Measurements from ENCODE around the gene LRMDA.

Gene LRMDA

DNA sequence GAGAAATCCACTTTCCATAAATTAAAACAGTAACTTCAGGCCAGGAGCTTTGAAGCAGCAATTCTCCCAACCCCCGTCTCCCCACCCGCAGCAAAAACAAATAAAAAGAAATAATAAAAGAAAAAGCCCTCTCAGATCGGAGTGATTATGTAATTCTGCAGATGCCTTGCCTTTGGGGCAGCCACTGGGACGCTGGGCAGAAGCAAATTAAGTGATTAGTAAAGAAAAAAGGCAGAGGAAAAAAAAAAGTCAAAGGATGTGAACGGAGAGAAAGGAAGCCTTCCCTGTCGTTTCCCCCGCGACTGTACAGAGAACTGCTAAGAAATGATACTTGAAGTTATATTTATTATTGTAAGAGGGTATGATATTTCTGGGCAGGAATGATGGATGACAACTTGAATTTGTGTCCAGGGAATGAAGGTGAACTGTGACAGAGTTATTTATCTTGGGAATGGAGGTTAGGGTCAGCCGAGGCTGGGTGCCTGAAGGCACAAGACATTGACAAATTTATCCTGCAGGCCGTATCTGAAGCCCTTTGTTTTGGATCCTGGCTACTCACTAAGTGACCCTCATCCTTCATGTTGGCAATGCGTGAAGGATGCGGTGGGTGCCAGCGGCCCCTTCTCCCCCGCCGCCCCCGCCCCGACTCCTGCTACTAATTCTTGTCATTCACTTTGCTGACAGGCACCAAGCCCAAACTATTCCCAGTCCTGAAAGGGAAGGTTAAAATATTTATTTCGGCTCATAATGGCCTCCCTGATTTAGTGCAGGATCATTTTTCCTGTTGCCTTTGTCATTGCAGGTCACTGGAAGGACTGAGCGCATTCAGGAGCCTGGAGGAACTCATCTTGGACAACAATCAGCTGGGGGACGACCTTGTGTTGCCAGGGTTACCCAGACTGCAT lies 604.0 kb downstream of the LRMDA start:
- H3K27me3 ChIP-seq (ENCODE audit: control insufficient read depth, insufficient read depth, low read length), result no peaks in the 10 kb centered on the region
- peaks cover 31% of the 10 kb centered on the region for H3K9me3 ChIP-seq (ENCODE audit: control insufficient read depth, insufficient read depth, low read depth, low read length)
- H3K27ac ChIP-seq (ENCODE audit: low read depth, low read length), result no peak overlapping the region
- H3K4me1 ChIP-seq (ENCODE audit: control insufficient read depth, insufficient read depth, low read length), result peaks cover 12% of the 10 kb centered on the region; the same call in 1 of the 2 replicates
- H3K9ac ChIP-seq (ENCODE audit: low read length), result no peak overlapping the region
- no peaks in the 10 kb centered on the region; the same call in 1 of the 2 replicates for H3K36me3 ChIP-seq (ENCODE audit: control insufficient read depth, insufficient read depth, low read length)
- no peak overlapping the region for H3K4me3 ChIP-seq (ENCODE audit: low read depth, low read length)

DNA sequence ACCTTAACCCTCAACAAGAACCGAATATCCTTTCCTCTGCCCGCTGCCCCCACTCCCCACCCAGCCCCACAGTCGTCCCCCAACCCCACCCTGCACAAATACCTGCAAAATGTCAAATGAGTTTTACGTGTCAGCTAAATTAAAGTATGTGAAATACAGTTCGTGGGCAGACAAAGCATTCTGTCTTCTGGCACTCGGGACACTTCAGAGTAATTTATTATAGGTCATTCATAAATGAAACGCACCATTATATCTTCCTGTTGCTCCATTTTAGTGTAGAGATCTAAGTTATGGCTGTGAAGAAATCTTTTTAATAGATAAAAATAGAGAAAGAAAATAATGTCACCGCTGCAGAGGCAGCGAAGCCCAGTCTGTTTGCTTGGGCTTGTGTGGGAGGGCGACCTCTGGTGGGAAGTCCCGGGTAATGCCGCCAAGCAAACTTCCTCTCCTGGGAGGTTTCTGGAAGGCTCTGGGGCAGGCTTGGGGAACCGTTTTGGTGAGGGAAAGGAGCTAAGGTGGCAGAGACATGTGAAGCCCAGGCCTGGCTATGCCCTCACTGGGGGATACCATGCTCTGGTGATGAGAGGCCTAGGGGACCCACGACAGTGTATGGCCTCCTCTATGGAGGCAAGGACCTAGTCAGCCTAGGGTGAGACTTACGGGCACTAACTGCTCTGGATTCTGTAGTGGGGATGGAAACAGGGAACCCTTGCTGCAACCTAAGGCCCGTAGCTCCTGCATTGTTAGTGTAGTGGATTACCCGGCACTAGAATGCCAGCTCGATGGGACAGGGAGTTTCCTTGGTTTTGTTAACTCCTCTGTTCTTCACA lies 604.9 kb downstream of the LRMDA start:
- H3K9me3 ChIP-seq (ENCODE audit: control insufficient read depth, insufficient read depth, low read depth, low read length), result peaks cover 34% of the 10 kb centered on the region
- no peak overlapping the region for H3K9ac ChIP-seq (ENCODE audit: low read length)
- peaks cover 12% of the 10 kb centered on the region; the same call in 1 of the 2 replicates for H3K4me1 ChIP-seq (ENCODE audit: control insufficient read depth, insufficient read depth, low read length)
- no peak overlapping the region for H3K4me3 ChIP-seq (ENCODE audit: low read depth, low read length)
- no peaks in the 10 kb centered on the region; the same call in 1 of the 2 replicates for H3K36me3 ChIP-seq (ENCODE audit: control insufficient read depth, insufficient read depth, low read length)
- no peak overlapping the region for H3K27ac ChIP-seq (ENCODE audit: low read depth, low read length)
- no peaks in the 10 kb centered on the region for H3K27me3 ChIP-seq (ENCODE audit: control insufficient read depth, insufficient read depth, low read length)

DNA sequence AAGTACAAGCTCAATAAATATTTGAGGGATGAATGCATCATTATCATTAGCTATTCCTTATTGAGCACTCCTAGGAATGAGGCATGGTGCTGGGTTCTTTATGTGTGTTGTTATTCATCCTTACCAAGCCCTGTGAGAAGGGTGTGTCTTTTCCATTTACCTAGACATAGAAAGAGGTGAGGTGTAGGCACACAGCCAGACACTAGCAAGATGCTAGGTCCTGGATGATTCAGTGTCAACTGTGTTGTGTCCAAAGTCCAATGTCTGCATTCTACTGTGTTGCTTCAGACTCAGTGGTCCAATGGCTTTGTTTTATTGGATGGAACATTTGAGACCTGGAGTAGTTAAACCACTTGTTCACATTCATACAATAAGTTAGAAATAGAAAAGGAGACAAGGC lies 605.5 kb downstream of the LRMDA start:
- Histone ChIP-seq H3K9ac (ENCODE audit: low read length) (no peak overlapping the region), H3K36me3 (ENCODE audit: control insufficient read depth, insufficient read depth, low read length) (no peaks in the 10 kb centered on the region; the same call in 1 of the 2 replicates), H3K27ac (ENCODE audit: low read depth, low read length) (no peak overlapping the region), H3K4me3 (ENCODE audit: low read depth, low read length) (no peak overlapping the region), H3K9me3 (ENCODE audit: control insufficient read depth, insufficient read depth, low read depth, low read length) (peaks cover 34% of the 10 kb centered on the region), H3K27me3 (ENCODE audit: control insufficient read depth, insufficient read depth, low read length) (no peaks in the 10 kb centered on the region), H3K4me1 (ENCODE audit: control insufficient read depth, insufficient read depth, low read length) (peaks cover 12% of the 10 kb centered on the region; the same call in 1 of the 2 replicates)

DNA sequence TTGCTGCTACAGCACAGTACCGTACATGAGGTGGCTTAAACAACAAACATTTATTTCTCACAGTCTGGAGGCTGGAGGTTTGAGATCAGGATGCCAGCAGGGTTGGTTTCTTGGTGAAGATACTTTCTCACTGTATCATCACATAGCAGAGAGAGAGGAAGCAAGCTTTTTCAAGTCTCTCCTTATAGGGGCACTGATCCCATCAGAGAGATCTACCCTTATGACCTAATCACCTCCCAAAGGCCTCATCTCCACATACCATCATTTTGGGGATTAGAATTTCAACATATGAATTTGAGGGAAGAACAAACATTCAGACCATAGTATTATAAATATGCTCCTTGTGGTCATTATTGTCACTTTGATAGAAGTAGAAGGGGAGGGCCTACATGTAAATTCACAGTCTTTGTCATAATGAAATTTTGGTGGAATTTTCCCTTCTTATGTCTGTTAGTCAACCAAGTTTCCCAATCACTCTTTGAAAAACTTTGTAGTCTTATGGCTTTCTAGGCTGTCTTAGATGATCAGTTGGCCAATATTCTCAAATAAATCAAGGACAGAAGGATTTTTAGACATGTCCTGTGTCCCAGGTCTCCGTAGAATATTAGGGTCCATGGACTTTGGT lies 606.2 kb downstream of the LRMDA start:
- Histone ChIP-seq H3K27ac (ENCODE audit: low read depth, low read length) (no peak overlapping the region), H3K27me3 (ENCODE audit: control insufficient read depth, insufficient read depth, low read length) (no peaks in the 10 kb centered on the region), H3K9ac (ENCODE audit: low read length) (no peak overlapping the region), H3K9me3 (ENCODE audit: control insufficient read depth, insufficient read depth, low read depth, low read length) (peaks cover 34% of the 10 kb centered on the region), H3K36me3 (ENCODE audit: control insufficient read depth, insufficient read depth, low read length) (no peaks in the 10 kb centered on the region; the same call in 1 of the 2 replicates), H3K4me1 (ENCODE audit: control insufficient read depth, insufficient read depth, low read length) (peaks cover 12% of the 10 kb centered on the region; the same call in 1 of the 2 replicates), H3K4me3 (ENCODE audit: low read depth, low read length) (no peak overlapping the region)

DNA sequence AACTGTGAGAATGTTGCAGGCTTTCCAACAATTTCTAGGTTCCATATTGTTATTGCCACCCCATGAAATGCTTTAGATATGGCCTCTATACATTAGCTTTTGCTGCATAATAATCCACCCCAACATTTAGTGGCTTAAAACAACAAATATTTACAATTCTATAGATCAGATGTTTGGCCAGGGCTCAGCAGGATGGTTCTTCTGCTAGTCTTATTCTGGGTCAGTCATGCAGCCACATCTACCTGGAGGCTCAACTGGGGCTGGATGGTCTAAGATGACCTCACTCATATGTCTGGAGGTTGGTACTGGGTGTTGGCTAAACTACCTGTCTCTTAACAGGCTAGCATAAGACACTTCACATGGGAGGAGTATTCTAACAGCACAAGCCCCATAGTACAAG lies 607.3 kb downstream of the LRMDA start:
- H3K27ac ChIP-seq (ENCODE audit: low read depth, low read length), result no peak overlapping the region
- peaks cover 34% of the 10 kb centered on the region for H3K9me3 ChIP-seq (ENCODE audit: control insufficient read depth, insufficient read depth, low read depth, low read length)
- no peak overlapping the region for H3K4me3 ChIP-seq (ENCODE audit: low read depth, low read length)
- H3K36me3 ChIP-seq (ENCODE audit: control insufficient read depth, insufficient read depth, low read length), result no peaks in the 10 kb centered on the region; the same call in 1 of the 2 replicates
- no peaks in the 10 kb centered on the region for H3K27me3 ChIP-seq (ENCODE audit: control insufficient read depth, insufficient read depth, low read length)
- no peak overlapping the region for H3K9ac ChIP-seq (ENCODE audit: low read length)
- peaks cover 8% of the 10 kb centered on the region; the same call in 1 of the 2 replicates for H3K4me1 ChIP-seq (ENCODE audit: control insufficient read depth, insufficient read depth, low read length)

GRCh38 chr10:76040107-76040829 lies 608.8 kb downstream of the LRMDA start:
- Histone ChIP-seq H3K36me3 (ENCODE audit: control insufficient read depth, insufficient read depth, low read length) (no peaks in the 10 kb centered on the region; the same call in 1 of the 2 replicates), H3K27ac (ENCODE audit: low read depth, low read length) (no peak overlapping the region), H3K4me1 (ENCODE audit: control insufficient read depth, insufficient read depth, low read length) (peaks cover 3% of the 10 kb centered on the region; the same call in 1 of the 2 replicates)

GRCh38 chr10:76040830-76041220 lies 609.4 kb downstream of the LRMDA start:
- H3K36me3 ChIP-seq (ENCODE audit: control insufficient read depth, insufficient read depth, low read length), result no peaks in the 10 kb centered on the region; the same call in 1 of the 2 replicates
- no peaks in the 10 kb centered on the region for H3K27me3 ChIP-seq (ENCODE audit: control insufficient read depth, insufficient read depth, low read length)
- H3K9ac ChIP-seq (ENCODE audit: low read length), result no peak overlapping the region
- peaks cover 34% of the 10 kb centered on the region for H3K9me3 ChIP-seq (ENCODE audit: control insufficient read depth, insufficient read depth, low read depth, low read length)
- no peaks in the 10 kb centered on the region for H3K4me1 ChIP-seq (ENCODE audit: control insufficient read depth, insufficient read depth, low read length)
- H3K27ac ChIP-seq (ENCODE audit: low read depth, low read length), result no peak overlapping the region
- no peak overlapping the region for H3K4me3 ChIP-seq (ENCODE audit: low read depth, low read length)

More at GRCh38 chr10:76040107-76040829, 608.8 kb downstream of the LRMDA start:
- Histone ChIP-seq H3K9ac (ENCODE audit: low read length) (no peak overlapping the region), H3K9me3 (ENCODE audit: control insufficient read depth, insufficient read depth, low read depth, low read length) (peaks cover 34% of the 10 kb centered on the region), H3K27me3 (ENCODE audit: control insufficient read depth, insufficient read depth, low read length) (no peaks in the 10 kb centered on the region), H3K4me3 (ENCODE audit: low read depth, low read length) (no peak overlapping the region)

GRCh38 chr10:76041551-76041950 lies 610.1 kb downstream of the LRMDA start:
- no peaks in the 10 kb centered on the region for H3K27me3 ChIP-seq (ENCODE audit: control insufficient read depth, insufficient read depth, low read length)

DNA sequence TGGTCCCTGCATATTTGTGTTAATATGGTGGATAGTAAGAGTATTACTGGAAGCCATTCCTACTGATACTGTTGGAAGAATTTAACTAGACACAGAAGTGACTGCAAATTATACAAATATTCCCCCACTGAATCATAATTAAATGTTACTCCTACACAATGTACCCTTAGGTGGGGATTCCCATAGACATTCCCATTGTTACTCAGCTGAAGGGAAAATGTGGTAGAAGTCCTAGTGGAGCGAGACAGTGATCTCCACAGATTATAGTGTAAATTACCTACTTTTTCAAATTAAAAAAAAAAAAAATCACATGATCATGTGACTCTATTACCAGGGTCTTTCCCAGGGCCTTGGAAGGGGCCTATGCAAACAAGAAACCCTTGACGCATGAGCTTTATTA lies 611.8 kb downstream of the LRMDA start:
- H3K4me3 ChIP-seq (ENCODE audit: low read depth, low read length), result no peak overlapping the region
- H3K4me1 ChIP-seq (ENCODE audit: control insufficient read depth, insufficient read depth, low read length), result no peaks in the 10 kb centered on the region
- no peak overlapping the region for H3K9ac ChIP-seq (ENCODE audit: low read length)
- H3K27me3 ChIP-seq (ENCODE audit: control insufficient read depth, insufficient read depth, low read length), result no peaks in the 10 kb centered on the region
- no peak overlapping the region for H3K27ac ChIP-seq (ENCODE audit: low read depth, low read length)
- H3K36me3 ChIP-seq (ENCODE audit: control insufficient read depth, insufficient read depth, low read length), result no peaks in the 10 kb centered on the region; the same call in 1 of the 2 replicates
- H3K9me3 ChIP-seq (ENCODE audit: control insufficient read depth, insufficient read depth, low read depth, low read length), result peaks cover 26% of the 10 kb centered on the region

More at GRCh38 chr10:76041551-76041950, 610.1 kb downstream of the LRMDA start:
- H3K27ac ChIP-seq (ENCODE audit: low read depth, low read length), result no peak overlapping the region
- no peaks in the 10 kb centered on the region for H3K4me1 ChIP-seq (ENCODE audit: control insufficient read depth, insufficient read depth, low read length)
- no peaks in the 10 kb centered on the region; the same call in 1 of the 2 replicates for H3K36me3 ChIP-seq (ENCODE audit: control insufficient read depth, insufficient read depth, low read length)
- peaks cover 34% of the 10 kb centered on the region for H3K9me3 ChIP-seq (ENCODE audit: control insufficient read depth, insufficient read depth, low read depth, low read length)
- no peak overlapping the region for H3K9ac ChIP-seq (ENCODE audit: low read length)
- H3K4me3 ChIP-seq (ENCODE audit: low read depth, low read length), result no peak overlapping the region

GRCh38 chr10:76044751-76045150 lies 613.3 kb downstream of the LRMDA start:
- no peaks in the 10 kb centered on the region; the same call in 1 of the 2 replicates for H3K36me3 ChIP-seq (ENCODE audit: control insufficient read depth, insufficient read depth, low read length)
- no peak overlapping the region for H3K4me3 ChIP-seq (ENCODE audit: low read depth, low read length)
- no peaks in the 10 kb centered on the region for H3K4me1 ChIP-seq (ENCODE audit: control insufficient read depth, insufficient read depth, low read length)
- H3K9me3 ChIP-seq (ENCODE audit: control insufficient read depth, insufficient read depth, low read depth, low read length), result peaks cover 11% of the 10 kb centered on the region
- H3K27me3 ChIP-seq (ENCODE audit: control insufficient read depth, insufficient read depth, low read length), result no peaks in the 10 kb centered on the region
- no peak overlapping the region for H3K9ac ChIP-seq (ENCODE audit: low read length)
- no peak overlapping the region for H3K27ac ChIP-seq (ENCODE audit: low read depth, low read length)

All from HUES6 (cell line).